Measurements from ENCODE around the gene MEG3. TPM values are rescaled to one million over a fixed set of nuclear protein-coding genes. Genes with fewer than 3 reads are reported as not detected.

MEG3 gene
- total and polyA plus RNA-seq, 9 of the 15 experiments (the other 6 are each of a cell fraction or from before 2014, with no cell fraction given): 0.10 to 5.3 (median 1.0) TPM; not detected in 1

DNA sequence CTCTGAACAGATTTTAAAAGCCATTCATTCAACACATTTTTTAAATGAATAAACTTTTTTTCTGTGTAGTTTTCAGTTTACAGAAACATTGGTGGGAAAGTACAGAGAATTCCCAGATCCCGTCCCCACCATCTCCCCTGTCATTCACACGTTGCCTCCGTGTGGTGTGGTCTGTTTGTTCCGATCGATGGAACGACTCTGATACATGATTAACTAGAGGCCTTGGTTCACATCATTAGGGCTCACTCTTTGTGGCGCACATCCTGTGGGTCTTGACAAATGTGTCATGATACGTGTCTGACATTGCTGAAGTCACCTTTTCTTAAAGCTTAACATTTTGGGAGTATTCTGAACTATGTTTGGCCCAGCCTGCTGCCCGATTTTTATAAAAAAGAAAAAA lies 18.5 kb downstream of the MEG3 start (continued):
- TF ChIP-seq, protein P1, sequence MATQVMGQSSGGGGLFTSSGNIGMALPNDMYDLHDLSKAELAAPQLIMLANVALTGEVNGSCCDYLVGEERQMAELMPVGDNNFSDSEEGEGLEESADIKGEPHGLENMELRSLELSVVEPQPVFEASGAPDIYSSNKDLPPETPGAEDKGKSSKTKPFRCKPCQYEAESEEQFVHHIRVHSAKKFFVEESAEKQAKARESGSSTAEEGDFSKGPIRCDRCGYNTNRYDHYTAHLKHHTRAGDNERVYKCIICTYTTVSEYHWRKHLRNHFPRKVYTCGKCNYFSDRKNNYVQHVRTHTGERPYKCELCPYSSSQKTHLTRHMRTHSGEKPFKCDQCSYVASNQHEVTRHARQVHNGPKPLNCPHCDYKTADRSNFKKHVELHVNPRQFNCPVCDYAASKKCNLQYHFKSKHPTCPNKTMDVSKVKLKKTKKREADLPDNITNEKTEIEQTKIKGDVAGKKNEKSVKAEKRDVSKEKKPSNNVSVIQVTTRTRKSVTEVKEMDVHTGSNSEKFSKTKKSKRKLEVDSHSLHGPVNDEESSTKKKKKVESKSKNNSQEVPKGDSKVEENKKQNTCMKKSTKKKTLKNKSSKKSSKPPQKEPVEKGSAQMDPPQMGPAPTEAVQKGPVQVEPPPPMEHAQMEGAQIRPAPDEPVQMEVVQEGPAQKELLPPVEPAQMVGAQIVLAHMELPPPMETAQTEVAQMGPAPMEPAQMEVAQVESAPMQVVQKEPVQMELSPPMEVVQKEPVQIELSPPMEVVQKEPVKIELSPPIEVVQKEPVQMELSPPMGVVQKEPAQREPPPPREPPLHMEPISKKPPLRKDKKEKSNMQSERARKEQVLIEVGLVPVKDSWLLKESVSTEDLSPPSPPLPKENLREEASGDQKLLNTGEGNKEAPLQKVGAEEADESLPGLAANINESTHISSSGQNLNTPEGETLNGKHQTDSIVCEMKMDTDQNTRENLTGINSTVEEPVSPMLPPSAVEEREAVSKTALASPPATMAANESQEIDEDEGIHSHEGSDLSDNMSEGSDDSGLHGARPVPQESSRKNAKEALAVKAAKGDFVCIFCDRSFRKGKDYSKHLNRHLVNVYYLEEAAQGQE (IDR thresholded peaks at IDR 0.05; ENCODE audit: borderline replicate concordance): no peak
- TF ChIP-seq, protein P1 (CRISPR knock-in tag; IDR thresholded peaks at IDR 0.05; ENCODE audit: low read depth): no peak
- no peak for TF ChIP-seq ZFPM2 (CRISPR knock-in tag; IDR thresholded peaks at IDR 0.05)
- no peak for TF ChIP-seq MAFF (IDR thresholded peaks at IDR 0.05; ENCODE audit: low read length)
- no peak for TF ChIP-seq NCOA2 (IDR thresholded peaks at IDR 0.05; ENCODE audit: partially characterized antibody in 2 of 2)
- TF ChIP-seq SMARCA5 (IDR thresholded peaks at IDR 0.05): no peak
- no peak for TF ChIP-seq JUNB (CRISPR knock-in tag; conservative IDR thresholded peaks at IDR 0.05)
- TF ChIP-seq RBBP5 (IDR thresholded peaks at IDR 0.05; ENCODE audit: borderline replicate concordance, insufficient read depth, low read length, poor library complexity, severe bottlenecking): no peak
- TF ChIP-seq ELF2 (CRISPR knock-in tag; IDR thresholded peaks at IDR 0.05): no peak
- no peak for TF ChIP-seq HCFC1 (IDR thresholded peaks at IDR 0.05; ENCODE audit: low read depth, low read length)
- TF ChIP-seq TAF15 (IDR thresholded peaks at IDR 0.05; ENCODE audit: low read depth, low read length): no peak

All from K562 (cell line).